ENCODE measurements around the gene KLF15.
"Not testable (repeated sequence)": the region's sequence is repeated elsewhere in the genome, so short reads cannot be mapped to it uniquely, and the experiment has no call there.

KLF15 gene

DNA sequence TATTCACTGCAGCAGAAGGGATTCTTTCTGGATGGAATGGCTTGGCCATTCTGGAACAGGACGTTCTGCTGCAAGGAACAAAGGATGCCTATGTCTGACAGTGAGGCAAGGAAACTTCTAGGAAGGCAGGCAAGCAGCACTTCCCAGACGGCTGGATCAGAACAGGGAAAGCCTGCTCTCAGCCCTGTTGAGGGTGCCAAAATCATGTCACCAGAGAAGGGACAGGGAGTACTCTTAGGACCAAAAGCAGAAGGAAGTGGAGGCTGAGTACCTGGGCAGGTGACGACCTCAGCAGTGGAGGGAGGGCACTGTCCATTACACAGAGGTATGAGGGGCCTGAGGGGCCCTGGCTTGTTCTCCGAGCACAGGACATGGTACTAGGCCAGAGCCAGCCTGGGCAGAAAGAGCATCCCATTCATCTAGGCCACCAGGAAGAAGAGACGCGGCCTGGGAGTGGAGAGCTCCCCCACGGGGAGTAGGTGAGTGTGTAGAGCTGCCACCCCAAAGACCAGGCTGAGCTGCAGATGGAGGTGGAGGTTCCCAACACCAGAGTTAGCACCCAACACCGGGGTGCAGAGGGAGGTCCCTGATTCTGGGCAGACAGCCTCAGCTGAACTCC, 9.6 kb downstream of the KLF15 start:
- DNase-seq (ENCODE audit: low spot score) (no peak), FAIRE-seq (no peak)

DNA sequence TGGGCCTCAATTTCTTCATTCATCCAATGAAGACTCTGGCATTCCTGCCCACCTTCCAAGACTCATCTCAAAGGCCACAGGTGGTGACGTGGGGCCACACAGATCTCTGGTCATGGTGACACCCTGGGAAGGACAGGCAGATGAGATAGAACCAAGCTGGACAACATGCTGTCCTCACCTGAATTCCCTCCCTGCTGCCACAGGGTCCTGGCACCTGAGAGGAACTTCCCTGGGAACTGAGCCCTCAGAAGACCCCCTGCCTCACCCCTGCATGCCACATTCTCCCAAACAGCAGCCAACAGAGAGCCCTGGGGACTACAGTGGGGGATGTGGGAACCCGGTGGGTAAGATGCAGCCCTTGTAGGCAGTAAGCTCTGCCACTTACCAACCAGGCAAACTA, 10.7 kb downstream of the KLF15 start:
- FAIRE-seq (no peak), DNase-seq (ENCODE audit: low spot score) (no peak)

DNA sequence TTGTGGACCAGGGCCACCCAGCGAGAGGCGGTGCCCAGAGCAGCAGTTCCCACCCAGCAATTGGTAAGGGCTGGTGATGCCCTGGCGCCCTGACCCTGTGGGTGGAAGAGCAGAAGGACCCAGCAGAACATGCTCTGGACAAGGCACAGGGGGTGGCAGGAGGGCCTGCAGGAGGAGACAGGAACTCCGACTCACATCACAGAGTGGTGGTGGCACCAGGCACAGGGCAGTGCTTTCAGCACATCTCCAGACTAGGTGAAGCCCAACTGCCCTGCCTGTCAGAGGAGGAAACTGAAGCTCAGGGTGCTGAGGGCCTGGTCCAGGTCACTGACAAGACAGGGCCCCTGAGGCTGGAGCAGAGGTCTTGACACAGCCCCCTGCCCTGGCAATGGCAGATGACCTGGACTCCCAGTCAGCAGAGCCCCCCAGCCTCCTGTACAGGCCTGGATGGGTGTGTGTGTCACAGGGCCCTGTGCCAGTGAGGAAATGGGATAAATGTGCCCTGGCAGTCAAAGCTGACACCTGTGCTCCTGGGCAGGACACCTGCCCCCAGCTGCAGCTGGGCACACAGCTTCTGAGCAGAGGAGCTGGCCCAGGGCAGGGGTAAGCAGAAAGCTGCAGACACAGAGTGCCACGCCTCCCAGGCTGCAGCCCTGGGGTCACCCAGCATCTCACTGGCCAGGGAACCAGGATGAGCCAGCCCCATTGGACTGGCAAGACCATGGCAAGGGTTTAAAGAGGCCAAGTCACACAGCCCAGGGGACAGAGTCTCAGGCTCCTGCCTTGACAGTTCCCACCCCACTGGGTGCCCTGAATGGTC, 11.4 kb downstream of the KLF15 start:
- DNase-seq (ENCODE audit: low spot score), result no peak

DNA sequence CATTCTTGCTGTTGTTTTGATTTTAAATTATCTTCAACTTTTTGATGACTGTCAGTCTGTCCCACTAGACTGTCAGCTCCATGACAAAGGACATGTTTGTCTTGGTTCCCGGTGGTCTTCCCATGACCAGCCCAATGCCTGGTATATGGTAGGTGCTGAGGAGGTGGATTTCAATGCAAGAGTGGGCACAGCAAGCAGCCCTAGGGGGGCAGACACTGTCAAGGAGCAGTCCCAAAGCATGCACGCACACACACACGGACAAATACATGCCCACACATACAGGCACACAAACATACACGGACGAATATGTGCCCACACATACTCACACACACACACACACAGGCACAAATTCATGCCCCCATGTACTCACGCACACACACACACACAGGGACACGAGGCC, 12.0 kb downstream of the KLF15 start:
- FAIRE-seq, result no peak

More for the DNA sequence above, 11.4 kb downstream of the KLF15 start:
- FAIRE-seq, result no peak

DNA sequence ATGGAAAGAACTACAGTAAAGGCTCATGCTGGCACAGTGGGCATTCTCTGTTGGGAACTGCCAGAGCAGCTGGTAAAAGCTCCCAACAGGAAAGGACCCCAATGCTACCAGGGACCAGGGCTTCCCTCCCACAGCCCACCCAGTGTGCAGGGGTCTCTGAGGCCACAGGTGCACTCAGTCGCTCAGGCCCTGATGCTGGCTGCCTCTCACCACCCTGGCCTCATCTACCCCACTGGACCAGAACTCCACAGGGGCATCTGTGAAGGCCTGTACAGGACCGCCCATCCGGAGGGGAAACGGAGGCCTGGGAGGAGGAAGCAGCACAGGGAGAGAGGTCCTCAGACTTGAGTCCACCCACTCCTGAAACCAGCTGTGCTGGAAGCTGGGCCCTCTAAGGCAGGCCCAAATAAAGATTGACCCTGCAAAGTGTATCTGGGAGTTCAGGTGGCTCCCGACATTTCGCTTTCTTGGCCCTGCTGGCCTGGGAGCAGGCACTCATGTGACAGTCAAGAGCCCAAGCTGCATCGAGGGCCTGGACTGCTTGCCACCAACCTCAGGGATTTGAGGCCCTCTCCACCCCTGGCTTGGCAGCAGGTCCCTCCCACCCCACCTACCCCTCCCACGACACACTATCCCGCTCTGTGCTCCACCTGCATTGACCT, 12.7 kb downstream of the KLF15 start:
- FAIRE-seq (no peak), DNase-seq (ENCODE audit: low spot score) (no peak)

More for the DNA sequence above, 12.0 kb downstream of the KLF15 start:
- no peak for DNase-seq (ENCODE audit: low spot score)

DNA sequence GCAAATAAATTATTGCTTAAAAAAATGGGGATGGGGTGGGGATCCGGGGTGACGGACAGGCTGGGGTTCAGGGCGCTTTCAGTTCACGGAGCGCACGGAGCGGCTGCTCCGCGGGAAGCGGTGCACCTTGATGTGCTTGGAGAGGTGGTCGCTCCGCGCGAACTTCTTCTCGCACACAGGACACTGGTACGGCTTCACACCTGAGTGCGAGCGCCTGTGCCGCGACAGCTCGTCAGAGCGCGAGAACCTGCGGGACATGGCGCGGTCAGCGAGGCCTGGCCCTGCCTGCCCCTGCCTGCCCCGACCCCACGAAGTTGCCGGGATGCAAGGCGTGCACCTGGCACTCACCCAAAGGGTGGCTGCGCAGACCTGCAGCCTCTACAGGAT, 13.6 kb downstream of the KLF15 start:
- FAIRE-seq, result no peak
- no peak for DNase-seq (ENCODE audit: low spot score)

DNA sequence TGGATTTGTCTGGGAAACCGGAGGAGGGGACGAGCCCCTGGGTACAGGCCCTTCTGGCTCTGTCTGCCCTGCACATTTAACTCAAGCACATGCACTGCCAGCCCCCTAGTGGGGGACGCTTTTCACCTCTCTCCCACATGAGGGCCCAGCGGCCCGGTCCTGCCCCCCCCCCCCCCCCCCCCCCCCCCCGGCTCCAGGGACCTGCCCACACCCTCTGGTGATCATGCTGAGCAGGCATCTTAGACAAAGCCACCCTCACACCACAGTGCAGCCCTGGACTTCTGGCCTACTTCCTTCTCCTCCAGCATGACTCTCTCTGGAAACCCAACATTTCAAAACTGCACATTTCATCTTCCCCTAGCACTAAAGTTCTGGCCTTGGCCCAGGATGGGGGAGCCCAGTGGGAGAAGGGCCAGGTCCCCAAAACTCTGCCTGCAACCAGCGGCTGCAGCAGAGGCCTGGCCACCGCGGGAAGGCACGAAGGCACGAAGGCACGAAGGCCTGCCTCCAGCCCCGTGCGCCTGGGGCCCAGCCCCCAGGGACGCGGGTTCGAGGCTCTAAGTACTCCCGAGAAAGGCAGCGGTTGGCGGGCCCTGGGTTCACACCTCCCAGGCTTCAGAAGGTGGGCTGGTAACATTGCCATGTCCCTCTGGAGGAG, 14.1 kb downstream of the KLF15 start:
- FAIRE-seq, result no peak
- DNase-seq (ENCODE audit: low spot score), result no peak

DNA sequence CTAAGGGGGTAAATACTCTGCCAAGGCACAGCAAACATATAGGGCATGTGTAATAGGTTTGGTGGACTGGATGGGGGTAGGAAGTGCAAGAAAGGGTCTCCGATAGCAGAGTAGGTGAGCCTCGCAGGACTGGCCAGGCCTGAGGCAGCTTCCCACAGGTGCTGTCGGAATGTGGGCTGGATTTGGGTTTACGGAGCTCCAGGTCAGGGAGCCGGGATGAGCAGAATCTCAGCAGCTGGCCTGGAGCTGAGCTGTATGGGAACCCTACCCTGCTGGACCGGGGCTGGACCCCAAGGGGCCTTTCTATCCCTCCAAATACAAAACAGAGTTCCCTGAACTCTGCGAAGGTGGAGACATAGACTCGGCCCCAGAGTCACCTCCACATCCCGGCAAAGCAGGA, 15.0 kb downstream of the KLF15 start:
- FAIRE-seq, result no peak
- no peak for DNase-seq (ENCODE audit: low spot score)

DNA sequence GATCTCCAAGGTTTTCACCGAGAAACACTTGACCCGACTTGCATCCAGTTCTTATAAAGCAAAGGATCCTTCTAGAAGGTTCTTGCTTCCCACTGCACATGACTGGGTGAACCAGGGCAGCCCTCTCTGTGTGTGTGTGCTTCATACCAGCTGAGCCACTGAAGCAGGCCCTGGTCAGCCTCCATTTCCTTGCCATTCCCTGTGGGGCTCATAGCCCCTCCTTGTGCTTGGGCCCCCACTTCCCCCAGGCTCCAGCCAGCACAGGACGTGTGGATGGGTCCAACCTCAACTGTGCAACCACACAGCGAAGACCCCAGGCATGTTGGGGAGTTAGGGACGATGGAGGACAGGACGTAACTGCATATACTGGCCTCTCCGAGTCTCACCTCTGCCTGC, 15.5 kb downstream of the KLF15 start:
- DNase-seq (ENCODE audit: low spot score) (no peak), FAIRE-seq (no peak)

DNA sequence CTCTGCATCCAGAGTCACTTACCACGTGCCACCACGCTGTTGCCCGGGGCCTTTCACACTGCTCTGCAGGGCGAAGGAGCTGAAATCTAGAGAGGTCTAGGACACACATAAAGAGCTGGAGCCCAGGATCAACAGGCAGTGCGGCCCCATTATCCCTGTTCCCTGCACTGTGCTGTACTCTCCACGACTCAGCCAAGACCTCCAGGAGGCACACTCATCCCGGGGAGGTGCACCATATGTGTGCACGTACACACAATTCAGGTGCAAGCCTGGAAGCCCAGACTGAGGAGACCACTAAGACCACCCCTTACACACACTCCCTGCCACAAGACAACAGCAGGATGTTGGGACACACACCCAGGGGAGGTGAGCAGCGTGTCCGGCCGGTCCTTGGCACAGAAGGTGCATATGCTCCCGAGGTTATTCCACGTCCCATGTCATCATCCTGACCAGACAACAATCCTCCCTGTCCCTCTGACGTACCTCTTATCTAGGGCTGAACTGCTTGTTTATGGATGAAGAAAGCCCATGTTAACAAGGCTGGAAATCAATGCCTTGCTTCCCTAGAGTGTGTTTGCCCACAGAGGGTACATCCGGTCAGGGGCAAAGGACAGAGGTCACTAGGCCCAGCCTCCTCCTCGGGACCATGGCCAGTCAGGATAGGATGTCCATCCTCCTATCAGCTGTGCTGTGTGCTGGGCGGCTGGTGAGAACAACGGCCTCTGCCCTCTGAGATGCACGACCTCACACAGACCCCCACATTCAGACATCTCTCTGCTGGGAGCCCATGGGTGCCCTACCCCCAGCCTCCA, 16.1 kb downstream of the KLF15 start:
- DNase-seq (ENCODE audit: low spot score) (no peak), FAIRE-seq (no peak)

DNA sequence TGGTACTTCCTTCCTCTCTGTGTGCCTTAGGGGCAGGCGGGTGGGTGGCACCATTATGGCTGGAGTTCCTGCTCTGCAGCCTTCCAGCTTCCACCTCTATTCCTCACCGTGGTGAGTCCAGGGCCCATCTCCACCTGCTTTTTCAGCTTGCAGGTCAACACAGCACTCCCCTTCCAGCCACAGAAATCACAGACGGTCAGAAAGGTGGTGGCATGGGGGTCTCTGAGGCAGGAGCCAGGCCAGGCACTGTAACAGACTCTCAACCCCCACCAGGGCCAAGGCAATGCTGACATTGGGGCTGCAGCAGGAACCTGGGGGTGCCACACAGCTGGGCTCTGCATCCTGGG, 16.6 kb downstream of the KLF15 start:
- no peak for DNase-seq (ENCODE audit: low spot score)
- FAIRE-seq, result no peak

DNA sequence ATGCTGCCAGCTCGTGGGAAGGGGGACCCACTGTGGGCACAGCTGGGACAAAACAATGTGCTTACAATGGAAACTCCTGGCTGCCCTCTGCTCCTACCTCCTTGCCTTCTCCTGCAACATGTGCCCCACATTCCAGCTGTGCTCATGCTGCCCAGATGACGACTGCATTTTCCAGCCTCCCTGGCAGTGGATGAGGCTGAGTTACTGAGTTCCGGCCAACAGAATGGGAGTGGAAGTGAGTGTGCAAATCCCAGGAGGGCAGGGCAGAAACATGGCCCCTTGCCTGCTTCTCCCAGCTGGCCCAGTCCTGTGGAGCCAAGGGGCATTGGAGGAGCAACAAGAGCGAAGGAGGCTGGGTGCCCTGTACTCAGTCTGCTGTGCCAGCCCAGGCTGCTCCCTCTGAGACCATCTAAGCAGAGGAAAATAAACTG, 17.1 kb downstream of the KLF15 start:
- DNase-seq (ENCODE audit: low spot score) (no peak), FAIRE-seq (no peak)

DNA sequence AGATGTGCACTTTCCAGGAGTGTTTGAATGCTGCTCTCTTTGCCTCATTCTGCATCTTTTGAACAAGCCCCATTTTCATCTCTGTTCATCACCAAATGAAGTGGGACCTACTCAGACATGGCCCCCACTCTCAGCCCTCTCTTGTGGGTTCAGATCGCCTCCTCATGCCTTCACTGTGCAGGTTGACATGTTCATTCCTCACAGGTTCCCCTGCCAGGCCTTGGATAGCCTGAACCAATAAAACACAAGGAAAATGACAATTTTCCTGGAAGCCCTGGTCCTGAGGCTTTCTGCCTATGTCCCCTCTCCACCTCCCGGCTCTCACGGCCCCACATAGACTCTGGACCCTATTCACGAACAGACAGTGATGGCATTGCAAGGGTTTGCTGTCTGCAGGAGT, 17.7 kb downstream of the KLF15 start:
- DNase-seq (ENCODE audit: low spot score) (no peak), FAIRE-seq (no peak)

DNA sequence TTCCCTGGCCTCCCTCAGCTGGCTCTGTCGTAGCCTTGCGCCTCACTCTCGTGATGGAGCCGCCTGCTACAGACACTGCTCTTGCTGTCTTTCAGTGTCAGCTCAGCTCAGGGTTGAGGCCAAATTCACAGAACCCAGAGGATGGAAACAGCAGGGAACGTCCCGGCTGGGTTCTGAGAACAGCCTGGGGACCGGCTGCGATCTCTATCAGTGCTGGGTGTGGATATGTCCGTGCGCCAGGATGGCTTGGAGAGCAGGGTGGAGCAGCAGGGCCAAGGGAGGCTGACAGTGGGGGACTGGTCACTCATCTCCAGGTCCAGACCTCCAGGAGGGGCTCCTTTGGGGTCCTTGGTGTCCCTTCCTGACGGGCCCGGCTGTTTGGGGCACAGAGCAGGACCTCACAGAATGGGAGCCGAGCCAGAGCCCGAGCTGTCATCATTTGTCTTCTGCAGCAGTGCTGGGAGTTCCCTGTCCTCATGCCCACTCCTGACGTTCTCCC, 18.4 kb downstream of the KLF15 start:
- FAIRE-seq, result no peak

DNA sequence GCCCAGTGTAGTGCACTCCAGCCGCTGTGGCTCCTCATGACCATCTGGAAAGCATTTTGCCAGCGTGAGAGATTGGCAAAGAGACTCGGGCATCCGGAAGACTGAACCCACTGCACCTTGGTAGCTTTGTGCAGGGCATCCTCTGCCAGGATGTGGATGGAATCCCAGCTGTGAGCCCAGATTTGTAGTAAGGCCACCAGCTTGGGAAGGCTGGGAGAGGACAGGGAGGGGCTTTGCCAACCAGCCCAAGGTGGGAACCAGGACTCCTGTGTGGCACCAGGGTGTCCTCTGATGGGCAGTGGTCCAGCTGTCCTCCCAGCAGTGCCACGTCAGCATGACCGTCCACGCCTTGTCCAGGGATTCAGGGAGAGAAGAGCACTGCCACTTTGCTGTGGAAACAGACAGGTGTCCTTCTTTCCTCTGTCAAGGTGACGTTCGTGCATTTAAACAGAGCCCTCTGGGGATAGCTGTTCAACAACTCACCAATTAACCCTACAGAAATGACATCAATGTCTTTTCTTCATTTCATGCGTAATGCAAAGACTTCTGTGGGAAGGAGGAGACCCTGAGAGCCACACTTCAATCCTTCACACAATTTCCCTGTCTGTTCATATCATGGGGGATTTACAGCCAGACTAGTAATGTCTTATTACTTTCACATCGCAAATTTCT, 19.1 kb downstream of the KLF15 start:
- DNase-seq (ENCODE audit: low spot score) (no peak), FAIRE-seq (no peak)

More for the DNA sequence above, 18.4 kb downstream of the KLF15 start:
- DNase-seq (ENCODE audit: low spot score), result no peak

DNA sequence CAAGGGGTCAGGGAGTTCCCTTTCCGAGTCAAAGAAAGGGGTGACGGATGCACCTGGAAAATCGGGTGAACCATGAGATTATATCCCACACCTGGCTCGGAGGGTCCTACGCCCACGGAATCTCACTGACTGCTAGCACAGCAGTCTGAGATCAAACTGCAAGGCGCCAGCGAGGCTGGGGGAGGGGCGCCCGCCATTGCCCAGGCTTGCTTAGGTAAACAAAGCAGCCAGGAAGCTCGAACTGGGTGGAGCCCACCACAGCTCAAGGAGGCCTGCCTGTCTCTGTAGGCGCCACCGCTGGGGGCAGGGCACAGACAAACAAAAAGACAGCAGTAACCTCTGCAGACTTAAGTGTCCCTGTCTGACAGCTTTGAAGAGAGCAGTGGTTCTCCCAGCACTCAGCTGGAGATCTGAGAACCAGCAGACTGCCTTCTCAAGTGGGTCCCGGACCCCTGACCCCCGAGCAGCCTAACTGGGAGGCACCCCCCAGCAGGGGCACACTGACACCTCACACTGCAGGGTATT, 25.3 kb downstream of the KLF15 start:
- not testable (repeated sequence) for FAIRE-seq; DNase-seq (ENCODE audit: low spot score)

DNA sequence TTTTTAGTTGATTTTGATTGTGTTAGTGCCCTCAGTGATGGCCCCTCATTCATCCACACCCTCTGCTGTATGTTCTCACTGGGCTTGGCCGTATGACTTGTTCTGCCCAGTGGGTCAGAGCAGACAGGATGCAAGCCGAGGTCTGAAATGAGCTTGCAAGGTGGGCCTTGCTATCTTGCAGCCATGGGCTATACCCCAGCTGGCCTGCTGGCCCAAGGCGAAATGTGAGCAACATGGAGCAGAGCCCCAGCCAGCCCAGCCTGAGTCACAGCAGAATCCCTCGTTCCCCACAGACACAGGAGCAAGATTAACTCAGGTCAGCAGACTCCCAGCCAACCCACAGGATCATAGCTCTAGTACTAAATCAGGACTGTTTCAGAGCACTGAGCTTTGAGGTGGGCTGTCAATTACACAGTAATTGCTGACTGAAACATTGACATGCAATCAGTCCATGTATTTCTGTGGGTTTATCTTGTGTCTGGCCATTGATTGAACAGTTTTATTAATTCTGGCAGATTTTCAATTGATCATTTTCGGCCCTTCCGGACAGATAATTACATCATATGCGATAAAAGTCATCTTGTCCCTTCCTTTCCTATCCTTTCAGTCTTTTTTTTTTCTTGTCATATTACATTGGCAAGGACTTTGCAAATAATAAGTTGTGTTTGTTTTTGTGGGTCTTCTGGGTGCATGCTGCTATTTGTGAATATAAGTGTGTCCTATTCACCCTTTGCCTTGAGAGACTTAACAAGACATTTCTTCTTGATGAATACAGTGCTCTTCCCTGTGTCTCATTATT, 27.1 kb downstream of the KLF15 start:
- FAIRE-seq (no peak), DNase-seq (ENCODE audit: low spot score) (no peak)

DNA sequence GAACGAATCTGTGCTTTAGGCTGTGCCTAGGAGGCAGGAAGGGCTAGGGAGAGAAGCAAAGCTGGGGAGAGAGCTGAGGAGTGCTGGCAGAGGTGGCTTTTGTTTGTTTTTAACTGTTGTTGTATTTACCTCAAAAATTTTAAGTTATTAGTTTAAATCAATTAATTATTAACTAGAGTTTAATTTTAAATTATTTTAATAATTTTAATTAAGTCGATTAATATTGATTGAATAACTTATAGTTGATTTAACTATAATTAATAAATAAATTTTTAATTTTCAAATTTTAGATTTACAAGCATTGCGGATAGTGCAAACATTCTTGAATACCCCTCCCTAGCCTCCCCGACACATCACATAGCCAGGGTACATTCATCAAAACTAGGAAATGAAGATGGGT, 30.6 kb downstream of the KLF15 start:
- no peak for FAIRE-seq
- no peak for DNase-seq (ENCODE audit: low spot score)

DNA sequence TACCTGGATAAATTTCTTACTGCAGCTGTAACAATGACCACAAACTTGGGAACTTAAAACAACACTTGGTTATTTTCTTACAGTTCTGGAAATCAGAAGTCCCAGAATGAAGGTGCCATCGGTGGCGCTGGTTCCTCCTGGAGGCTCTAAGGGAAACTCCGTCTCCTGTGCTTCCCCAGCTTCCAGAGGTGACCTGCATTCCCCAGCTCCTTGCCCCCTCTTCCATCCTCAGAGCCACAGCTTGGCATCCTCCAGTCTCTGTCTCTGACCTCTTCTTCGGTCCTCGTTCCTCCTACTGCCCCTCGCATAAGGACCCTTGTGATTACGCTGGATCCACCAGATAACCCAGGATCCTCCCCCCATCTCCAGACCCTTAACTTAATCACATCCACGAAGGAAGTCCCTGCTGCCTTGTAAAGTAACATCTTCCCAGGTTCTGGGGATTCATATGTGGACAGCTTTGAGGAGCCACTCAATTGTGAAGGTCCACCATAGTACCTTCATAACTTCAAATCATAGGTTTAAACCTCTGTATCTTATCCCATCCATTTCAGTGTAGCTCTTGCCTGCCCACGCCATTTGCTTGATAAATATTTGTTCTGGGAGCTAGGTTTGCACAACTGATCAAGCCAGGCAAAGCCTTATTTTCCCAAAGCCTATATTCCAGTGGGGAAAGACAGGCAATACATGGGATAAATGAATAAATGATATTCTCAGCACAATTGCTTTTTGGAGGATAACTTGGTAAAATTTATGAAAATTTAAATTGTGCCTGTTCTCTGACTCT, 34.8 kb downstream of the KLF15 start:
- DNase-seq (ENCODE audit: low spot score) (no peak), FAIRE-seq (no peak)

Data from RCC 7860 (cell line).